Measurements from ENCODE around the gene LRCH2.

The LRCH2 gene

DNA sequence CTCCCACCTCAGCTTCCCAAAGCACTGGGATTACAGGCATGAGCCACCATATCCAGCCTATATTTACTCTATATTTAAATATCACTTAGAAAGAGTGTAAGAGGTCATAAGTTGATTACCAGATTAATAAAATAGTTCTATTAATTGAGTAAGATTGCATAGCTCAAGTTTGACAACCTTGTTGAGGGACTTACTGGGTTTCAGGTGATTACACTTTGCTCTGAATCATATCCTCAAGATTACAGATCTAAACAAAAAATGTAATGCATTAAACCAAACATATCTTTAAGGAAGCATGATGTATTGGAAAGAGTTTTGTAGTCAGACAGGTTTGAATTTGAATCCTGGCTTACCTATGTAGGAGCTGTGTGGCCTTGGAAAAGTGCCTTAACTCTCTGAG, 168.6 kb downstream of the LRCH2 start:
- DNase-seq (ENCODE audit: insufficient read length, low spot score): no peak
- FAIRE-seq: no peak
- no peak for TF ChIP-seq CTCF (IDR thresholded peaks at IDR 0.05; ENCODE audit: insufficient read depth, missing control alignments)
